ENCODE measurements around the gene SCN9A.
"Not testable (repeated sequence)": the region's sequence is repeated elsewhere in the genome, so short reads cannot be mapped to it uniquely, and the experiment has no call there.

DNA sequence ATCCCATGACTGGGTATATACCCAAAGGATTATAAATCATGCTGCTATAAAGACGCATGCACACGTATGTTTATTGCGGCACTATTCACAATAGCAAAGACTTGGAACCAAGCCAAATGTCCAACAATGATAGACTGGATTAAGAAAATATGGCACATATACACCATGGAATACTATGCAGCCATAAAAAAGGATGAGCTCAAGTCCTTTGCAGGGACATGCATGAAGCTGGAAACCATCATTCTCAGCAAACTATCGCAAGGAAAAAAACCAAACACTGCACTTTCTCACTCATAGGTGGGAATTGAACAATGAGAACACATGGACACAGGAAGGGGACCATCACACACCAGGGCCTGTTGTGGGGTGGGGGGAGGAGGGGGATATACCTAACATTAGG is 165.8 kb downstream of the SCN9A start:
- TF ChIP-seq POLR2A, POLR2AphosphoS5 (IDR thresholded peaks at IDR 0.05): not testable (repeated sequence)
- TF ChIP-seq, protein P1, sequence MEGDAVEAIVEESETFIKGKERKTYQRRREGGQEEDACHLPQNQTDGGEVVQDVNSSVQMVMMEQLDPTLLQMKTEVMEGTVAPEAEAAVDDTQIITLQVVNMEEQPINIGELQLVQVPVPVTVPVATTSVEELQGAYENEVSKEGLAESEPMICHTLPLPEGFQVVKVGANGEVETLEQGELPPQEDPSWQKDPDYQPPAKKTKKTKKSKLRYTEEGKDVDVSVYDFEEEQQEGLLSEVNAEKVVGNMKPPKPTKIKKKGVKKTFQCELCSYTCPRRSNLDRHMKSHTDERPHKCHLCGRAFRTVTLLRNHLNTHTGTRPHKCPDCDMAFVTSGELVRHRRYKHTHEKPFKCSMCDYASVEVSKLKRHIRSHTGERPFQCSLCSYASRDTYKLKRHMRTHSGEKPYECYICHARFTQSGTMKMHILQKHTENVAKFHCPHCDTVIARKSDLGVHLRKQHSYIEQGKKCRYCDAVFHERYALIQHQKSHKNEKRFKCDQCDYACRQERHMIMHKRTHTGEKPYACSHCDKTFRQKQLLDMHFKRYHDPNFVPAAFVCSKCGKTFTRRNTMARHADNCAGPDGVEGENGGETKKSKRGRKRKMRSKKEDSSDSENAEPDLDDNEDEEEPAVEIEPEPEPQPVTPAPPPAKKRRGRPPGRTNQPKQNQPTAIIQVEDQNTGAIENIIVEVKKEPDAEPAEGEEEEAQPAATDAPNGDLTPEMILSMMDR (IDR thresholded peaks at IDR 0.05), result not testable (repeated sequence)

All from upper lobe of left lung (tissue), 4 donors.